Measurements from ENCODE around the gene TNFRSF1B.
"Not testable (repeated sequence)": the region's sequence is repeated elsewhere in the genome, so short reads cannot be mapped to it uniquely, and the experiment has no call there.

Gene TNFRSF1B

DNA sequence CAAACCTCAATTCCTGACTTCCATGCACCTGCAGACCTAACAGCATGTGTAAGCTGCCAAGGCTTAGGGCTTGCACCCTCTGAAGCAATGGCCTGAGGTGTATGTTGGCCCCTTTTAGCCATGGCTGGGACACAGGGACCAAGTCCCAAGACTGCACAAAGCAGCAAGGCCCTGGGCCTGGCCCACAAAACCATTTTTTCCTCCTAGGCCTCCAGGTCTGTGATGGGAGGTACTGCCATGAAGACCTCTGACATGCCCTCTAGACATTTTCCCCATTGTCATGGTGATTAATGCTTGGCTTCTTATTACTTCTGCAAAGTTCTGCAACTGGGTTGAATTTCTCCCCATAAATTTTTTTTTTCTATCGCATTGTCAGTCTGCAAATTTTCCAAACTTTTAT is 55.9 kb downstream of the TNFRSF1B start:
- not testable (repeated sequence) for DNase-seq (ENCODE audit: low read depth)

DNA sequence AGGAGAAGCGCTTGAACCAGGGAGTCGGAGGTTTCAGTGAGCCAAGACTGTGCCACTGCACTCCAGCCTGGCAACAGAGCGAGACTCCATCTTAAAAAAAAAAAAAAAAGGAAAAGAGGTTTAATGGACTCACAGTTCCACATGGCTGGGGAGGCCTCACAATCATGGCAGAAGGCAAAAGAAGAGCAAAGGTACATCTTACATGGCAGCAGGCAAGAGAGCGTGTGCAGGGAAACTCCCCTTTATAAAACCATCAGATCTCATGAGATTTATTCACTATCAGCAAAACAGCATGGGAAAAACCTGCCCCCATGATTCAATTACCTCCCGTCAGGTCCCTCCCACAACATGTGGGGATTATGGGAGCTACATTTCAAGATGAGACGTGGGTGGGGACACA is 57.3 kb downstream of the TNFRSF1B start:
- DNase-seq (ENCODE audit: low read depth), result not testable (repeated sequence)

DNA sequence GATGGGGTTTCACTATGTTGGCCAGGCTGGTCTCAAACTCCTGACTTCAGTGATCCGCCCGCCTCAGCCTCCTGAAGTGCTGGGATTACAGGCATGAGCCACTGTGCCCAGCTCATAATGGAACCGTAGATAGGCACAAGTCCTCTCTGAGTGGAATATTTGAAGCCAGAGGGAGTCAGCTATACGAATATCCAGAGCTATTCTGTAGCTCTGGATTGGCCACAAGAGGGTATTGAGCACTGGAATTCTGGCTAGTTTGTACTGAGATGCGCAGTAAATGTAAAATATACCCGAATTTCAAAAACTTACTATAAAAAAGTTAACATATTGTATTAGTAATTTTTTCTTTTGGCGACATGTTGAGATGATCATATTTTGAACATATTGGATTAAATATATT is 62.2 kb downstream of the TNFRSF1B start:
- DNase-seq (ENCODE audit: low read depth), result no peak

DNA sequence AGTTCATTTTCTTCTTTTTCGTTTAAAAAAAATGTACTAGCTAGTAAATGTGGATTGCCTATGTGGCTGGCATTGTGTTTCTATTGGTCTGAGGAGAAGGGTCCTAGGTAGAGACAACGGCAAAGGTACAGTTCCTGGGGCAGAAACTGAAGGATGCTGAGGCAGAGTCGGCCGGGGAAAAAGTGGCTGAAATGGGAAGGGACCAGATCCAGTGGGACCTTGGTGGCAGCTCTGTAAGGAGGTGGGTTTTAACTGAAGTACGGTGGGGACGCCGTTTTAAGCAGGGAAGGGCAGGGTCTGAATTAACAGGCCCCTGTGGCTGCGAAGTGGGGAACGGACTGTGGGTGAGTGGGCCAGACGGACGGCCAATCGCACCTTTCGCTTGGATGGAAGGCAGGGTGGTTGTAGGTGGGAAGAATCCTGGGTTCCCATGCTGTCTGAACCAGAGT is 62.6 kb downstream of the TNFRSF1B start:
- DNase-seq (ENCODE audit: low read depth), result no peak

DNA sequence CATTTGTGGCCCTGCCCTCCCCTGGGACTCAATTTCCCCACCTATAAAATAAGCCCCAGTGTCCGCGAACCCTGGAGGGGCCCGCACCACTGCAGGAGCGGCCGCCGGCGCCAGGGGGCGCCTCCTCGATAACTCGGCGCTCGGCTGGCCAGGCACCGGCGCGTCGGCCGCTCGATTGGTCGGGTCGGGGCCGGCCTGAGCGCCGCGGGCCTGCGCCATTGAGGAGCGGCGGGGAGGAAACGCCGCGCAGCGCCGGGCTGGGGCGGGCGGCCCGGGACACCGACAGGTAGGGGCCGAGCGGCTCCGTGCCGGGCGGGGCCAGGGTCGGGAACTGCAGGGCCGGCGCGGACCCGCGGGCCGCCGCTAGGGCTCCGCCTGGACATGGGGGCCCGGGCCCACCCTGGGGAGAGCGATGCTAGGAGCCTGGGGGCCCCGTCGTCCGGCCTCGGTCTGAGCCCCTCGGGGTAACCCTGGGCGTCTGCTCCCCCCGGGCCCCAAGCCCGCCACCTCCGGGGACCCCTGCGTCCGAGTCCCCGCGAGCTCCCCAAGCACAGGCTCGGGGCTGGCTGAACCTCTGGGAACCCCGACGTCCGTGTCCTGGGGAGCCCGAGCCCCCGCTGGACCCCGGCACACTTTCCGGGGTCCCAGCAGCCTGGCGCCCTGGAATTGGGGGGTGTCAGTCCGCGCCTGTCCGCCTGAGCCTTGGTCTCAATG is 63.2 kb downstream of the TNFRSF1B start, which contains the start of gene VPS13D:
TSS of gene VPS13D (plus strand) at position 196 of the 714 bp plus-strand sequence. CDS start 4,237 bp downstream, outside the sequence.
- peak; percentile 75 for DNase-seq (ENCODE audit: low read depth)

DNA sequence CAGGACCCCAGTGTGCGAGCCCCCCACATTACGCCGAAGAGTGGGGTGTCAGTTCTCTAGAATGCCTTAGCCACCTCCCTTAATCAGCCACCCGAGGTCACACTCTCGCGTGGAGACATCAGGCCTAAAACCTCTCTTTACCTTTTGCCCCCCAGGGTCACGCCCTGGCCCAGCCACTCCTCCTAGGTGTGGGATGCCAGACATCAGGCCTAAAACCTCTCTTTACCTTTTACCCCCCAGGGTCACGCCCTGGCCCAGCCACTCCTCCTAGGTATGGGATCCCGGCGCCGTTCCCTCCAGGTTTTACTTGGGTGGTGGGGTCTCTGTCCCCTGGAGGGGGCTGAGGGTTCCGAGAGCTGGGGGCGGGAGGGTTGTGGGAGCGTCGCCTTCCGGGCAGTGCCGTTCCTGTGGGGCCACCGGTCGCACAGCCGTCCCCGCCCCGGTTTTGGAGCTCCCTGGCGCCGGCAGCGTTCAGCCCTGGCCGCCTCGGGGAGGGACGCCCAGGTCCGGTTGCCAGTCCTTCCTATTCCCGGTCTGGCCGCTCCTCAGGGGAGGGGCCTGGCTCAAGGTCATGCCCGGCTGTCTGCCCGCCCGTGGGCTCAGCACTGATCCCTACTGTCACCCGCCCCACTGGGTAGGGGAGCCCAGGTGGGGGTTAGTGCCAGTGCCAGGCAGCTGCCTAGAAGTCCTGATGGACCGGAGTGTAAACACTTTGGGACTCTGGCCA is 63.9 kb downstream of the TNFRSF1B start:
- DNase-seq (ENCODE audit: low read depth), result no peak

DNA sequence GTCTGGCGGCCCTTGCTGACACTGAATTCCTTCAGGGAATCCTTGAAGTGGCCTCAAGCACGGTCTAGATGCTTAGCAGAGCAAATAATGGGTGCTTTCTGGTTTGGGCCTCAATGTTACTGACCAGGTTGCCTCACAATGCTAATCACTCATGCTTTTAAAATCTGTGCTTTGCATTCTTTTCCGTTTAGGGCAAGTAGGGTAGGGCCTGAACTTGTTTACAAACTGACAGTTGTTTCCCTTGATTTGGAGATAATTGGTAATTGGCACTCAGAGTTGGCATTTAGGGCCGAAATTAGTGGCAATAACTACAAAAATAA is 64.4 kb downstream of the TNFRSF1B start:
- DNase-seq (ENCODE audit: low read depth), result no peak

DNA sequence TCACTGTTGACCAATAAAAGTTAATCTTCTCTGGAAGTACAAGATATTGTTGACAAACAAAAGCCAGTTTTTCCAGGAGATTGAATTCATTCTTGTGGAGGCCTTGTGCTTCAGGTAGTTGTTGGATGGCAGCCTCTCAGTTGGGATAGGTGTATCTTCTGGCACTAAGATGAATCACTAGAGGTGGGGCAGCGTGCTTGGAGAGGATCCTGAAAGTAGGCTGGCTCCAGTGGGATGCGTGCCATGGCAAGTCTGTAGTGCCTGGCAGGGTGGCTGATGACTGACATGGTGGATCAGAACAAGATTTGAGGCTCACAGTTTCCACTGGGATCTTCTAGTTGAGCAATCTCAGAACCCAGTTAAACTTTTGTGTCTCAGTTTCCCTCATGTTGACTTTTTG is 65.4 kb downstream of the TNFRSF1B start:
- DNase-seq (ENCODE audit: low read depth), result no peak

DNA sequence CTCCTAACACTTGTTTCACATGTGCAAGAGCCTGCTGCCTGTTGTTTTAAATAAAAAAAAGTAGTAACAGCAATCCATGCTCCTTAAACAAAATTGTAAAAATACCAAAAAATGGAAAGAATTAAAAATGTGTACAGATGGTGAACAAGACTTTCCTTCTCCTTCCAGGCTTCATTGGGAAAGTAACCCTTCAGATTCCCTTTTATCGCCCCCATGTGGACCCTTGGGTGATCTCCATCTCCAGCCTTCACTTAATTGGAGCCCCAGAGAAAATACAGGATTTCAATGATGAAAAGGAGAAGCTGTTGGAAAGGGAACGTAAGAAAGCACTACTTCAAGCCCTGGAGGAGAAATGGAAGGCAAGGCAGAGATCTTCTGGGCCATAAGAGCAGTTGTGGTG is 77.3 kb downstream of the TNFRSF1B start:
- no peak for DNase-seq (ENCODE audit: low read depth)

DNA sequence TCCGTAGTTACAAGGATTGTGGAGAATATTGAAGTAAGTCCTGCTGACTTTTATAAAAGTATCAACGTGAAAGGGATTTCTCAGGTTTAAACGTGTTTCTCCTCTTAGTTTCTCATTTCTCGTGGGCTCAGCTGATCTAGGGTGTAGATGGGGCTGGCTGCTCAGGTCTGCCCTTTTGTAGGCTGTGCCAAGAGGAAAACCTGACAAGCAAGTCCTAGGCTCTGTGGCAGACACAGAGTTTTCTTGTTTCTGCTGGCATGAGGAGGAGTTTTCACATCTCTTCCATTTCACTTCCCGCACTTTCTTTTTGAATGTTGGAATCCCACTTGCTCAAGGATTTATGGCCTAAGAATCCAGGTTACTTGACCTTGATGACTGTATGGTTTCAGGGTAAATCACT is 77.8 kb downstream of the TNFRSF1B start:
- DNase-seq (ENCODE audit: low read depth), result no peak

DNA sequence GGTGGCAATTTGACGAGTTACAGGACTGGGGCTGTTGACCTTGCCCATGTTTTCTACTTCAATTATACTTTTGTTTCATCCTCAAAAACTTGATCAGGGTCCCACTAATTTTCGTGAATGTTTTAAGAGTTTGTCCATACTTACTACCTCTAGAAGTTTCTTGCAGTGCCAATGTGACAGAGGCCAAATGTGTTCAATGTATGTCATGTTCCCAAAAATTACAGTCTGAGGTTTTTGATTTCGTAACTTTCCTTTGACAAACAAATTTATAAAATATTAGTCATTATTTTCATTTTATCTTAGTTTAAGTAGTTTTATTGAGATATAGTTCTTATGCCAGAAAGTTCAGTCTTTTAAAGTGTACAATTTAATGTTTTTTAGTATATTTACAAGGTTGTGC is 78.3 kb downstream of the TNFRSF1B start:
- no peak for DNase-seq (ENCODE audit: low read depth)

DNA sequence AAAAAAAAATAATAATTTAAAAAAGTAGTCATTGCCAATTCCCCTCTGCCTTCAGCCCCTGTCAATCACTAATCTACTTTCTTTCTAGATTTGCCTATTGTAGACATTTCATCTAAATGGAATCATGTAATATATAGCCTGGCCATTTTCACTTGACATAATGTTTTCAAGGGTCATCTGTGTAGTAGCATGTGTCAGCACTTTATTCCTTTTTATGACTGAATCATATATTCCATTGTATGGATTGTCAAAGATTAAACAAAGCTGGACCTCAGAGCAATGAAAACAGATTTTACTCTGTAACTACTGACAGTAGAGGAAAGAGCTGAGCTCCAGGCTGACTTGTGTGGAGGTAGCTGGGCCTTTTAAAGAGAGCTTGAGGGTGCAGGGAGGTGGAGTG is 78.9 kb downstream of the TNFRSF1B start:
- DNase-seq (ENCODE audit: low read depth), result no peak

DNA sequence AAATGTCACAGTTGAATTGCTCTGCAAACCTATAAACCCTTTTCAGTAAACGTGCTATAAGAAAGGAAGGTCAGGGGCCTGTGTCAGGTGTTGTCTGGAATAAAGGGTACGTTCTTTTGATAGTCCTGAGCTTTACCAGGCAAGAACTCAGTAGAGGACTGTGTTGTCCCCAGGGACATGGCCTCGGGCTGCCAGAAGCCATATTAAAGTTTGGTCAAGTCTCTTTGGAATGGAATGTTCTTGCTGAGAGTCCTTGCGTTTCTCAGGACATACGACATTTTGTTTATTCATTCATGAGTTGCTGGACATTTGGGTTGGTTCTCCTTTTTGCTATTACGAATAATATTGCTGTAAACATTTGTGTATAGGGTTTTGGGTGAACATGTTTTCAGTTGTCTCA is 79.8 kb downstream of the TNFRSF1B start:
- DNase-seq (ENCODE audit: low read depth), result no peak

DNA sequence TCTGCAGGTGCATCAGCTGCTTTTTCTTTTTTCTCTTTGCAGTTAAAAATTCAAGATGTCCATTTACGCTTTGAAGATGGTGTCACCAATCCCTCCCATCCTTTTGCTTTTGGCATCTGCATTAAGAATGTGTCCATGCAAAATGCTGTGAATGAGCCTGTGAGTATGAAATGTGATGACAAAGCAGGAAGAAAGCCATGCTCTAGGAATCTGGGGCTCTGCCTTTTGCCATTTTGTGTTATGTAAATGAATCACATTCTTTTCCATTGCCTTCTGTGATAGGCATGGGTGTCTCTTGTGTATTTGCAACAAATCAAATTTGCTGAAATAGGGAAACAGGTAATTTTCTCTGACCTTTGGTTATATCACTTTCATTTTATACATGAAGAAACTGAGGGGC is 82.4 kb downstream of the TNFRSF1B start:
- no peak for DNase-seq (ENCODE audit: low read depth)

DNA sequence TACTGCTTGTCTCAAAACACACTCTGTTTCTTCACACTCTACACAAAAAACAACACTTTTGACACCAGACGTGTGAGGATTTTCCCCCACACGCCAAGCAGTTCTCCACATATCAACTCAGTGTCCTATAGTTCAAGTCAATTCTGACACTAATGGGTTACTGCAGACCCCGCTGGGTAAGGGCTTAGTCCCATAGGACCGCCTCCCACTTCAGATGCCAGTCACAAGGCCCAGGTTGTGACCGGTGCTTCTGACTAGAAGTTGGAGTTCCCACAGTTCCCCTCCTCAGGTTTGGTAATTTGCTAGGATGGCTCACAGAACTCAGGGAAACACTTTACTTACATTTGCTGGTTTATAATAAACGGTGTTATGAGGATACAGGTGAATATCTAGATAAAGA is 83.0 kb downstream of the TNFRSF1B start:
- DNase-seq (ENCODE audit: low read depth), result no peak

DNA sequence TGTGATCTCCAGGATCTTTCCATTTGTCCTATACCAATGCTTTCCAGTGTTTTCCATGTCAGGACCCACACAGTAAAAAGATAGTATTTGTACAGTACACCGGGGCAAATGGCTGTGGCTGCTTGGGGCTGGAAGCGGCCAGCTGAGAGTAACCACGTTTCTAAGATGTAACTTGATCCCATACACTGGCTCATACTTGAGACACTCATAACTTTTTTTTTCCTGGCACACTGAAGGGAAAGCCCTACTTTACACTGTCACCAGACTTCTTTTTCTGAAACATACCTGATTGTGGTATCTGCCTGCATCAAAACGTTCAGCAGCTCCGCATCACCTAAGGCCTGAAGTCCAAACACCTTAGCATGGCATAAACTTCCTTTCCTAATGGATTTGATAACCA is 84.7 kb downstream of the TNFRSF1B start:
- no peak for DNase-seq (ENCODE audit: low read depth)

DNA sequence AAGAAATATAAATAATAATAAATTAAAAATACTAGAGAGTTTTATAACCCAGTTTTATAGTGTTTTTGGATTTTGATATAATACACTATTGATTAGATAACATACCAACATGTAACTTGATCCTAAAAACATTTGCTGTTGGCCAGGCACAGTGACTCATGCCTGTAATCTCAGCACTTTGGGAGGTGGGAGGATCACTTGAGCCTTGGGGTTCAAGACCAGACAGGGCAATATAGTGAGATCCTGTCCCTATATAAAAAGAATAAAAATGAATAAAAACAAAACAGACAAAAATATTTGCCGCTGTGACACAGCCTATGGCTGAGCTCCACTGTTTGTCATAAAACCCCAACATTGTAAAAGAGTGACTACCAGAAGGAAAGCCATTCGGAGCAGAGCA is 89.1 kb downstream of the TNFRSF1B start:
- no peak for DNase-seq (ENCODE audit: low read depth)

DNA sequence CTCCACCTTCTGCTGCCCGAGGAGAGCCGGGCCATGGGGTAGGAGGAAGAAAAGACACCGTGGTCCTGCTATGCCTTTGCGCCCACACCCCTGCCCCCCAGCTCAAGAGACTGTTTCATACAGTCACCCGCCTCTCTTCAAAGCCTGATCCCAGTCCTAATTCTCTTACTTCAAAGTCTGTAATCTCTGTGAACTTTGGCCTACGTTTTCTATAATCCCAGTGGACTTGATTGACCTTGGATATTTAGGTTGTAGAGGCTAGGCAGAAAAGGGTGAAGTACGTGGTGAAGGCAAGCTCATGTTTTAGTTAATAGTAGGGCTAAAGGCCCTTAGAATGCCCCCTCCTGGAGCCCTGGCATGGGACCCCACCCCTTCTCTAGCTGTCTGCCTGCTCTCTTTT is 91.5 kb downstream of the TNFRSF1B start:
- DNase-seq (ENCODE audit: low read depth), result no peak
